ENCODE data around the gene PLCH1. TPM values are rescaled to one million over a fixed set of nuclear protein-coding genes. Genes with fewer than 3 reads are reported as not detected.

PLCH1 gene
- total and polyA plus RNA-seq, 3 donors from 2014 or later: 23.2 to 32.1 (median 29.3) TPM

- no peaks in the 10 kb centered on the region for H3K4me1 ChIP-seq
- no peaks in the 10 kb centered on the region for H3K9me3 ChIP-seq
- H3K4me3 ChIP-seq: no peak overlapping the region
- no peaks in the 10 kb centered on the region for H3K36me3 ChIP-seq (ENCODE audit: low read depth, missing control alignments)
- 84 to 86% methylated on average over 5 of the region's 5 CpGs for WGBS, 2 donors
- H3K27me3 ChIP-seq: no peaks in the 10 kb centered on the region
- intact Hi-C loops (cut with DNase I; ENCODE audit: low total_unique reads): no loop called here
- H3K27ac ChIP-seq: no peak overlapping the region
- no peak for DNase-seq
- TF ChIP-seq POLR2A (IDR thresholded peaks at IDR 0.05): no peak
- TF ChIP-seq CTCF (IDR thresholded peaks at IDR 0.05): no peak
Observed at GRCh38 chr3:155442072-155442471, 302.8 kb downstream of the PLCH1 start.

- 90 to 97% methylated on average over 1 of the region's 1 CpG for WGBS, 2 donors
- no peaks in the 10 kb centered on the region for H3K4me1 ChIP-seq
- H3K36me3 ChIP-seq (ENCODE audit: low read depth, missing control alignments): no peaks in the 10 kb centered on the region
- no peak for DNase-seq
- H3K9me3 ChIP-seq: no peaks in the 10 kb centered on the region
- H3K27ac ChIP-seq: no peak overlapping the region
- intact Hi-C loops (cut with DNase I; ENCODE audit: low total_unique reads): no loop called here
- H3K4me3 ChIP-seq: no peak overlapping the region
- TF ChIP-seq POLR2A (IDR thresholded peaks at IDR 0.05) (no peak), CTCF (IDR thresholded peaks at IDR 0.05) (no peak)
- H3K27me3 ChIP-seq: no peaks in the 10 kb centered on the region
Observed at GRCh38 chr3:155441506-155441905, 303.4 kb downstream of the PLCH1 start.

GRCh38 chr3:155441026-155441425, 303.8 kb downstream of the PLCH1 start:
- TF ChIP-seq CTCF (IDR thresholded peaks at IDR 0.05): no peak
- no peak for TF ChIP-seq POLR2A (IDR thresholded peaks at IDR 0.05)
- Histone ChIP-seq H3K27ac (no peak overlapping the region), H3K9me3 (no peaks in the 10 kb centered on the region), H3K36me3 (ENCODE audit: low read depth, missing control alignments) (no peaks in the 10 kb centered on the region), H3K4me1 (no peaks in the 10 kb centered on the region), H3K27me3 (no peaks in the 10 kb centered on the region), H3K4me3 (no peak overlapping the region)
- no peak for DNase-seq
- intact Hi-C loops (cut with DNase I; ENCODE audit: low total_unique reads): no loop called here
- WGBS, 2 donors: 63 to 67% methylated on average over 2 of the region's 2 CpGs

- intact Hi-C loops (cut with DNase I; ENCODE audit: low total_unique reads): no loop called here
- DNase-seq: no peak
- TF ChIP-seq CTCF (IDR thresholded peaks at IDR 0.05): no peak
- no peak for TF ChIP-seq POLR2A (IDR thresholded peaks at IDR 0.05)
Observed at GRCh38 chr3:155435821-155436220, 309.1 kb downstream of the PLCH1 start.

GRCh38 chr3:155431856-155432570, 312.9 kb downstream of the PLCH1 start:
- Histone ChIP-seq H3K27ac (no peak overlapping the region), H3K4me1 (no peaks in the 10 kb centered on the region), H3K36me3 (ENCODE audit: low read depth, missing control alignments) (no peaks in the 10 kb centered on the region), H3K4me3 (no peak overlapping the region), H3K27me3 (no peaks in the 10 kb centered on the region), H3K9me3 (no peaks in the 10 kb centered on the region)
- TF ChIP-seq CTCF (IDR thresholded peaks at IDR 0.05): no peak
- no peak for TF ChIP-seq POLR2A (IDR thresholded peaks at IDR 0.05)
- intact Hi-C loops (cut with DNase I; ENCODE audit: low total_unique reads): no loop called here
- no peak for DNase-seq
- WGBS, 2 donors: 81 to 84% methylated on average over 7 of the region's 7 CpGs

More at GRCh38 chr3:155435821-155436220, 309.1 kb downstream of the PLCH1 start:
- no peaks in the 10 kb centered on the region for H3K4me1 ChIP-seq
- H3K27me3 ChIP-seq: no peaks in the 10 kb centered on the region
- H3K9me3 ChIP-seq: no peaks in the 10 kb centered on the region
- no peak overlapping the region for H3K27ac ChIP-seq
- no peak overlapping the region for H3K4me3 ChIP-seq
- no peaks in the 10 kb centered on the region for H3K36me3 ChIP-seq (ENCODE audit: low read depth, missing control alignments)
